HG02938 (cell line): ENCODE results near the gene MAU2.

Experiments used
- ATAC-seq: cut with Tn5 transposase; IDR thresholded peaks from one replicate; pipeline ENCODE4 v1.9.1; 2021; ENCODE audit warnings: mild to moderate bottlenecking, moderate library complexity; ENCODE audit not compliant: unreplicated experiment

MAU2 gene

GRCh38 chr19:19320361-19321140 is at the start of gene MAU2, which contains the start of gene SUGP1:
Gene MAU2, plus strand, starts transcription at chr19:19320829. Its CDS starts 31 bp downstream, at chr19:19320860.
Gene SUGP1, minus strand, starts transcription at chr19:19320509. Its CDS starts 13 bp downstream, at chr19:19320496.
- ATAC-seq, result peak; percentile 88

GRCh38 chr19:19271828-19272599 is 48.6 kb upstream of the MAU2 start:
- ATAC-seq, result no peak

- ATAC-seq, result no peak
Observed at GRCh38 chr19:19274146-19274545, 46.5 kb upstream of the MAU2 start.

GRCh38 chr19:19274716-19275565 is 45.7 kb upstream of the MAU2 start:
- no peak for ATAC-seq

GRCh38 chr19:19276386-19276785 is 44.2 kb upstream of the MAU2 start:
- ATAC-seq, result no peak

- no peak for ATAC-seq
Observed at GRCh38 chr19:19276851-19277250, 43.8 kb upstream of the MAU2 start.

- ATAC-seq, result no peak
Observed at GRCh38 chr19:19278315-19278714, 42.3 kb upstream of the MAU2 start.

GRCh38 chr19:19279062-19279612 is 41.5 kb upstream of the MAU2 start:
- ATAC-seq, result no peak

- no peak for ATAC-seq
Observed at GRCh38 chr19:19279853-19280252, 40.8 kb upstream of the MAU2 start.

- no peak for ATAC-seq
Observed at GRCh38 chr19:19280561-19280960, 40.1 kb upstream of the MAU2 start.

- no peak for ATAC-seq
Observed at GRCh38 chr19:19285686-19286085, 34.9 kb upstream of the MAU2 start.

GRCh38 chr19:19292607-19293006 is 28.0 kb upstream of the MAU2 start:
- no peak for ATAC-seq

- no peak for ATAC-seq
Observed at GRCh38 chr19:19294914-19295313, 25.7 kb upstream of the MAU2 start.

GRCh38 chr19:19296953-19297689 is 23.5 kb upstream of the MAU2 start:
- no peak for ATAC-seq

GRCh38 chr19:19297759-19298158 is 22.9 kb upstream of the MAU2 start:
- ATAC-seq, result no peak

- no peak for ATAC-seq
Observed at GRCh38 chr19:19300613-19301012, 20.0 kb upstream of the MAU2 start.

GRCh38 chr19:19303411-19303810 is 17.2 kb upstream of the MAU2 start:
- no peak for ATAC-seq

GRCh38 chr19:19304186-19304965 is 16.3 kb upstream of the MAU2 start:
- no peak for ATAC-seq

- no peak for ATAC-seq
Observed at GRCh38 chr19:19305066-19305465, 15.6 kb upstream of the MAU2 start.
